GM21786 (cell line): ENCODE measurements around the gene GHR.

Experiments
- ATAC-seq: cut with Tn5 transposase; IDR thresholded peaks from one replicate; pipeline ENCODE4 v1.9.1; 2021; ENCODE audit not compliant: unreplicated experiment

The GHR gene

DNA sequence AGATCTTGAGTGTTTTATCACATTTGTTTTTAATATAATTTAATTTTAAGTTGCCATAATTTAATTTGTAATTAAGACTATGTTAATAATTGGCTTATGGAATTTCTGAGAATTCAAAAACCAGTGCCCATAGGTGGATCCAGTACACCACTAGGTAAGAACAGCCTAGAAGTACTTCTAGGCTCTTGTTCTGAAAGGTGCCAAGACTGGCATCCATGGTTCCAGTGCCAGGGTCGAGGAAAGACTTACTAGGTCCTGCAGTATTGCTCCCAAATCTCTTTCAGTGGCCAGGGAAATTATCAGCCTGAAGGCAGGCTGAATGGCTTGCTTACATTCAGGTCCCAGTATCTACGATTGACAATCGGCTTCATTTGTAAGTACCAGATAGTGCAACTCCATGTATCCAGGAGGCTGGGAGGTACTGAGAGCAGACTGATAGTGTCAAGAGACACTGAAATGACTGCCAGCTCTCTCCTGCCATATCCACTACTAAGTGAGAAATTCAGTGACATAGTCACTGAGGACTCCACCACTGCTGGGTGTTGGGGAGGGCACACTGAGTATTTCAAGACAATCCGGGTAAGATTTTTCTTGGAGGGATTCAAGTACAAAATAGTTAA is 174.2 kb downstream of the GHR start:
- ATAC-seq = no peak

DNA sequence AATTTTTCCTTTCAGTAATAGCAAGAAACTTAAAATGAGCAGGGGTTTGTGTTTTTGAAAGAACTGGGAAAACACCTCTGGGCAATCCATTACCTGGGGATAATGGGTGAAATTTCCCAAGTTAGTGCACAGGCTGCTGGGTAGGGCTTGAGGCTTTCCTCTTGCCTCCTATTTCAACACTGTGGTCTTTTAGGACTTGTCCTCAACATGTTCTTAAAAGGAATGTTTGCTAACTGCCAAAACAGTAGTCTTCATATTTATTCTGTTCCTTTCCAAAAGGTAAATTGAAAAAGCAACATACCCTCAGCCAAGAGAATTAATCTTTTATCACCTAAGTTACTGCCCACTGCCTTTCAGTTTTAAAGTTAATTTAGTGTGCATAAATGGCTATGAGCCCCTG is 175.1 kb downstream of the GHR start:
- ATAC-seq = no peak

GRCh38 chr5:42599106-42599505 is 175.9 kb downstream of the GHR start:
- ATAC-seq = no peak

GRCh38 chr5:42600441-42600840 is 177.2 kb downstream of the GHR start:
- ATAC-seq = no peak

DNA sequence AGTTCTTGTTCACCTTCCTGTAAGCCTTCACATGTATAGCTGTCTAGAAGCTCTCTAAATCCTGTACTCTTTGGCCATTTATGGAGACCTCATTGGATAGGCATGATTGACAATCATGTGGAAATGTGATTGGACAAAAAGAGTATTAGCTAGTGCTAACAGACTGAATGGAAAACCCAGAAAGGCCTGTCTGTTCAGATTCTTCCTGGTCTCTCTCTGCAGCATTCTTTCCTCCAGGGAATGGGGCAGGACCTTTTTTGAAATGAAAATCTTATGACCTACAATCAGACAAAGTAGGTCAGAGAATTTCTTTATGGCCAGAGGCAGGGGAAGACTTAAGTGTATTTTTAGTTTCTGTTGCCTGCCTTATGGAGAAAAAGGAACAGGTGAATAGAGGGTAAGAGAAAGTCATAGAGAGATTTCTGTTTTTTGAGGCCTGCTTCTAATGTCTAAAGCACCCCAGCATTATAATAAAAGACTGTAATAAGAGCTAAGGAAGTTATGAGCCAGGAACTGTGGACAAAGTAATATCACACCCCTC is 181.0 kb downstream of the GHR start:
- no peak for ATAC-seq

DNA sequence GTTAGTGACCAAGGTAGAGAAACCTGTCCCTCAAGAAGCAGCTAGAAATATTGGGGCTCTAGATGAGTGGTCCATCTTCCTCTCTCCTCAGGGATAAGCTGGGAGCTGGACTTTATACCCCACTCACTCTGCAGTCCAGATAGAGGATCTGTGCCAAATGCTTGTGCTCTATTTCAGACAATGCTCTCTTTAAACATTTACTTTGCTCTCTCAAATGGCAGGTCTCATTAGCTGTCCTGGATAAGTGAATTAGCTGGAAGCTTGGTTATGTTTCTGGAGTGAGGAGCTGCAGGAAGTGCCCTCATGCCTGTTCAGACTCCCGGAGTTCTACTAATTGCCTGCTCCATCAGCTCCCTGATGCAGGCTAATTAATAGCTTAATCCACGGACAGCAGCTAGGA is 182.3 kb downstream of the GHR start:
- ATAC-seq = no peak

DNA sequence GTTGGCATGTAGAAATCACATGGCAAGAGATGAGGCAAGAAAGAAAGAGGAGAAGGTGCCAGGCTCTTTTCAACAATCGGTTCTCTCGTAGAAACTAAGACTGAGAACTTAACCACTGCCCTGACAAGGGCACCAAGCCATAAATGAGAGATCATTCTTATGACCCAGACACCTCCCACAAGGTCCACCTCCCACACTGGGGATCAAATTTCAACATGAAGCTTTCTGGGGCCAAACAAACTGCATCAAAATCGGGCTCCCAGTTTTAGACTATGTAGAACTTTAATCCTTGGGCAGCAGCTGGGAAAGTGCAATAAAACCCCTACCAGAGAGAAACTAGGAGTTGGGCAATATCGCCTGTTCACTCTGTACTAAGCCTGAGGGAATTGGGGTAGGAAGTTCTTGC is 183.2 kb downstream of the GHR start:
- no peak for ATAC-seq

- no peak for ATAC-seq
Observed at GRCh38 chr5:42611437-42611836, 188.2 kb downstream of the GHR start.

- no peak for ATAC-seq
Observed at GRCh38 chr5:42612750-42613366, 189.6 kb downstream of the GHR start.

DNA sequence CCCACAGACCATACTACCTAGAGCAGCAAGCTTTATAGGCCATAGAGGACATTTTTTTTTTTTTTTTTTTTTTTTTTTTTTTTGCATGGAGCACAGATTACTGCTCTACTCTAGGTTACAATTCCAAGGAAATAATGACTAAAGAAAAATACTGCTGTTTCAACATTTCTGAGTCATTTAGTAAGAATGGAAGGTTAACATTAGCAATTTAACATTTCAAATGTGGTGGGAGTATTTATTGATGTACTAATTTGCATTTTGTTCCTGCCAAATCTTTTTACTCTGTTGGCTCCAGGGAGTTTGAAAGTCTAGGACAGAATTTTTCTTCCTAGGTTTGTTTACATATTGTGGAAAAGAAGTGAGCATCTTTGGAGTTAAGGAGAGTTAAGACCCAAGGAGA is 191.3 kb downstream of the GHR start:
- ATAC-seq = no peak

DNA sequence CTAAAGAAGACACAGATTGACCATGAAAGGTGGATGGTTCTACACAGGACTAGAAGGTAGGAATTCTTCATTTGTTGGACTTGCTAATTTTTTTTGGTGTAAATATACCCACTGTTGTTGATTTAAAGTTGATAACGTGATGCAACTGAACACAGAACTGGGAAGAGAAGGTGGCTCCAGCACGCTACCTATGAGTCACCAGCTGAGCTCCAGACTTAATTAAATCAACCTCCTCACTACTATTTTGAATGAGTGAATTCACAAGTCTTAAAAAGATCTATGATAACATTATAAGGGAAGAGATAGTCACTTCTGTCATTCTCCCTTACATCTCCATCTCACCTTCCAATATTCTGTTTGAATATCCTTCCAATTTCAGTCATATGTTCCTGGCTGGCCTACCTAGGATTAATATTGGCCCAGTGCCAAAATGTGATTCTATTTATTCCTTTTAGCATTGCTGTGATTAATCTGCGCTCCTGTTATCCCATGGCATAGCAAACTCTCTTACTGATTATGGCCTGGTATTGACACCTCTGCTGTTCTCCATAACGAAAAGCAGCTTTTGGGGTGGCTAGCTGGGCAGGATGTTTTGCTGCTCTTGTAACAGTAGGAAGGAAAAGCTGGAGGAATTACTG is 197.5 kb downstream of the GHR start:
- no peak for ATAC-seq

DNA sequence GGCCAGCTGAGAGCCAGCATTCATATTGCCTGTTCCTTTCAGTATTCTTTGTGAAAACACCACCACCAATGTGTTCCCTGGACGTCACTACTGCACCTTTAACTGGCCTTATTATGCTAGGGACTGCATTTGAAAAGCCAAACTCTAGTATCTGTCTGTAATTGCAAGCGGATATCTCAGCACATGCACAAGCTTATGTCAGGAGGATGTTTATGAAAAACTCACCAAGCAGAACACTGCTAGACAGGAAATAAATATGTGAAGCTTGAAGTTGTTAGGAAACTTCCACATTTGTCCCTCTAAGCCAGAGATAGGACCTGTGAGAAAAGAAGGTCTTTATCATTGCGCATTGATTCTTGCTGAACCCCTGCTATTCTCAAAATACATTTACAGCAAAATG is 198.0 kb downstream of the GHR start:
- no peak for ATAC-seq

GRCh38 chr5:42621662-42622061 is 198.4 kb downstream of the GHR start:
- ATAC-seq = no peak

GRCh38 chr5:42624912-42625311 is 201.7 kb downstream of the GHR start:
- ATAC-seq = no peak

DNA sequence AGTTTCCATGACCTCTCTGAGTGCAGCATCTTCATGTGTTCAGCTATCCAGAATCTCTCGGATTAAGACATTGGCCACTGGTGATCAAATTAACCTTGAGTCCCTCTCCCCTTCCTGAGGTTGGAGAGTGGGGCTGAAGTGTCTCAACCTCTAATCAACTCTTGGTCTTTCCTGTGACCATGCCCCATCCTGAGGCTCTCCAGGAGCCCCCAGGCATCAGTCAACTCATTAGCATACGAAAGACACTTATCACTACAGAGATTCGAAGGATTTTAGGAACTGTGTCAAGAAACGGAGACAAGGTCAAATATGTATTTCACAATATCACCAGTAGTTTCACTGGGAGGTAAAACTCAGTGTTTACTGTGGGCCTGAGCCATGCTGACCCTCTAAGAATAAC is 203.2 kb downstream of the GHR start:
- no peak for ATAC-seq

GRCh38 chr5:42628821-42629220 is 205.6 kb downstream of the GHR start:
- no peak for ATAC-seq

DNA sequence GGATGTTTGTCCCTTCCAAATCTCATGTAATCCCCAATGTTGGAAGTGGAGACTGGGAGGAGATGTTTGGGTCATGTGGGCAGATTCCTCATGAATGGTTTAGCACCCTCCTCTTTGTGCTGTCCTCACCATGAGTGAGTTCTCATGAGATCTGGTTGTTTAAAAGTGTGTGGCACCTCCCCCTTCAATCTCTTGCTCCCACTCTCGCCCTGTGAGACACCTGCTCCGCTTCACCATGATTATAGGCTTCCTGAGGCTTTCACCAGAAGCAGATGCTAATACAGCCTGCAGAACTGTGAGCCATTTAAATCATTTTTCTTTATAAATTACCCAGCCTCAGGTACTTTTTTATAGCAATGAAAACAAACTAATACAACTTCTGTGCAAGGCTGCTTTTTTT is 206.0 kb downstream of the GHR start:
- ATAC-seq = no peak

DNA sequence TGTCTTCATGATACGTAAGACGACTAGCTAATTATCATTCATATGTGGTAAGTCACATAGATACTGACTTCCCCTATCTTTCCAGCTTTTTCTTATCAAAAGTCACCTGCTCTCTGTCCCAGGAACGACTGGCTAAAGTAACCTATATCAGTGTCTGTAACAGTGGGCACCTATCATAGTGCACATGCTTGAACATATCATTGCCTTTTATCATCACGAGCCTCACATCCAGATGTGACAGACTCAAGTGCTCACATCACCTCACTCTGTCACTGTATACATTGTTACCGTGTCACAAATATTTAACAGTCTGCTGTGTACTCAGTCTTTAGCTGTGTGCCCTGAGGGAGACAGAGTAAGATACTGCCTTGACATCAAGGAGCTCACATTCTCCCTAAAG is 208.0 kb downstream of the GHR start:
- no peak for ATAC-seq

- no peak for ATAC-seq
Observed at GRCh38 chr5:42632354-42632900, 209.2 kb downstream of the GHR start.

GRCh38 chr5:42634575-42634974 is 211.3 kb downstream of the GHR start:
- no peak for ATAC-seq

- no peak for ATAC-seq
Observed at GRCh38 chr5:42636425-42636824, 213.2 kb downstream of the GHR start.

DNA sequence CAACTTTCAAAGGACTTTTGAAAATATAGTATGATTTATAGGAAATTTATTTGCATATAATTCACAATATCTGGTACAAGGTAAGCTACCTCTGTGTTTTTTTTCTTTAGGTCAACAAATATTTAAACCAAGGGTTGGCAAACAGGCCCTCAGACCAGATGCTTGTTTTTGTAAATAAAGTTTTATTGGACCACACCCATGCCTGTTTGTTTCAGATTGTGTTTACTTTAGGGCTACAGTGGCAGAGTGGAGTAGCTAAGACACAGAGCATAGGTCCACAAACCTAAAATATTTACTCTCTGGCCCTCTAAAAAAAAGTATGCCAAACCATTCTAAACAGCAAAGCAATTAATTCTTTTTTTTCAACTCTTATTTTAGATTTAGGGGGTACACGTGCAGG is 213.7 kb downstream of the GHR start:
- no peak for ATAC-seq
